ENCODE results near the gene AP1G1.

DNA sequence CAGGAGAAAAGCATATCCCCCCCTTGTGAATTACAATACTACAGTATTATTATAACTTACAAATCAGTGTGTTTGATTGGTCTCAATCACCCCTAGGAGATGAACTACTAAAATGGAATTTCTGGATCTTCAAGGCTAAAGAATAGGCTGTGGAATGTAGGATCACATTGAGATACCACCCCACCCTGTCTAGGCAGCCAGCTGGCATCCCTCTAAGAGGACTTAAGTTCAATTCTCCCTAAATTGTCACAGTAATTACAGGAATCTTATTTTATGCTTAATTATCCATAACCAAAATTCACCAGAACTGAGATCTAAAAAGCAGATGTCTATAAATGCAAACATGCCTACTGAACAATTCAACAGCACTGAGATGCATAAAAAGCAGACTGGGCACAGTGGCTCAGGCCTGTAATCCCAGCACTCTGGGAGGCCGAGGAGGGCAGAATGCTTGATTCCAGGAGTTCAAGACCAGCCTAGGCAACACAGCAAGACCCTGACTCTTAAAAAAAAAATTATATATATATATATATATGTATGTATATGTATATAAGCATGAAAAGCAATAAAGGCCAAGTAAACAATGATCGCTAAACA lies 12.0 kb downstream of the AP1G1 start:
- TF ChIP-seq EZH2 (IDR thresholded peaks at IDR 0.05; ENCODE audit: low read length, missing control alignments): no peak
- TF ChIP-seq, protein P1, sequence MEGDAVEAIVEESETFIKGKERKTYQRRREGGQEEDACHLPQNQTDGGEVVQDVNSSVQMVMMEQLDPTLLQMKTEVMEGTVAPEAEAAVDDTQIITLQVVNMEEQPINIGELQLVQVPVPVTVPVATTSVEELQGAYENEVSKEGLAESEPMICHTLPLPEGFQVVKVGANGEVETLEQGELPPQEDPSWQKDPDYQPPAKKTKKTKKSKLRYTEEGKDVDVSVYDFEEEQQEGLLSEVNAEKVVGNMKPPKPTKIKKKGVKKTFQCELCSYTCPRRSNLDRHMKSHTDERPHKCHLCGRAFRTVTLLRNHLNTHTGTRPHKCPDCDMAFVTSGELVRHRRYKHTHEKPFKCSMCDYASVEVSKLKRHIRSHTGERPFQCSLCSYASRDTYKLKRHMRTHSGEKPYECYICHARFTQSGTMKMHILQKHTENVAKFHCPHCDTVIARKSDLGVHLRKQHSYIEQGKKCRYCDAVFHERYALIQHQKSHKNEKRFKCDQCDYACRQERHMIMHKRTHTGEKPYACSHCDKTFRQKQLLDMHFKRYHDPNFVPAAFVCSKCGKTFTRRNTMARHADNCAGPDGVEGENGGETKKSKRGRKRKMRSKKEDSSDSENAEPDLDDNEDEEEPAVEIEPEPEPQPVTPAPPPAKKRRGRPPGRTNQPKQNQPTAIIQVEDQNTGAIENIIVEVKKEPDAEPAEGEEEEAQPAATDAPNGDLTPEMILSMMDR (conservative IDR thresholded peaks at IDR 0.05 in 1 of 2, IDR thresholded peaks at IDR 0.05 in 1 of 2; ENCODE audit: low read depth in 1 of 2, low read length in 2 of 2): no peak
